GM18517 (cell line): ENCODE measurements around the gene KLK12.

Experiments used
- ATAC-seq: cut with Tn5 transposase; IDR thresholded peaks from one replicate; pipeline ENCODE4 v1.9.1; 2021; ENCODE audit warnings: mild to moderate bottlenecking, moderate library complexity; ENCODE audit not compliant: unreplicated experiment

The KLK12 gene, protein sequence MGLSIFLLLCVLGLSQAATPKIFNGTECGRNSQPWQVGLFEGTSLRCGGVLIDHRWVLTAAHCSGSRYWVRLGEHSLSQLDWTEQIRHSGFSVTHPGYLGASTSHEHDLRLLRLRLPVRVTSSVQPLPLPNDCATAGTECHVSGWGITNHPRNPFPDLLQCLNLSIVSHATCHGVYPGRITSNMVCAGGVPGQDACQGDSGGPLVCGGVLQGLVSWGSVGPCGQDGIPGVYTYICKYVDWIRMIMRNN

DNA sequence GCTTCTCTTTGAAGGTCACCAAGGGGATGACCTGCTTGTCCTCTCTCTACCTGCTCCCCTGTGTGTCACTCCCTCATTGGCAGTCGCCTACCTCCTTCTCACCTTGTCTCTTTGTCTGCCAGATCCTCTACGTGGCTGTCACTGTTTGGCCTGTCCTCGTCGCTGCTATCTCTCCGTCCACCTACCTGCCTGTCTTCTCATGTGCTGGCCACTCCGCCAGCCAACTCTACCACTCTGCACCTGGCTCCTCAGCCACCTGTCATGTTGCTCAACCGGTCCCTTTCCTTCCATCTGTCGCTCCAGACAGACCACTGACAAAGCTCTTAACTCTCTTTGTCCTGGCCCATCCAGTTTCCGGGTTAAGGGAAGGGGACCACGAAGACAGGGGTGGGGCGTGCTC, at the start of gene KLK12:
Gene KLK12 (minus strand): TSS at position 299 of the 400 bp plus-strand sequence. CDS start 381 bp downstream, outside the sequence.
- no peak for ATAC-seq

DNA sequence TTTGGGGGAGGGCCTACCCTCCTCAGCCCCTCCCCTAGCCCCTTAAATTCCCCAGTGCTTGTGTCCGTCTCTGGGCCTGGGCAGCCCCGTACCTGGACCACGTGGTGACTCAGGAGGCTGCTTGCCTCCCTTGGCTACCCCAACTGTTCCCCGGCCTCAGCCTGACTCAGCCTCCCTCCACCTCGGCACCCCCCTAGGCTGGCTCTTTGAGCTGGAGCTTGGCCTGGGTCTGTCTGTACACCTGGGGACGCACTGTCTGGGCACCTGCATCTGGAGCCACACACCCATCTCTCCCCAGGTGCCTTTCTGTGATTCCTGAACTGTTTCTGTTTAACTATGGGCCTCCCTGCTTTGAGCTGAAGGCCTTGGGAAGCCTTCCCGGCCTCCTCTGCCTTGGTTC, 49.7 kb upstream of the KLK12 start:
- no peak for ATAC-seq

DNA sequence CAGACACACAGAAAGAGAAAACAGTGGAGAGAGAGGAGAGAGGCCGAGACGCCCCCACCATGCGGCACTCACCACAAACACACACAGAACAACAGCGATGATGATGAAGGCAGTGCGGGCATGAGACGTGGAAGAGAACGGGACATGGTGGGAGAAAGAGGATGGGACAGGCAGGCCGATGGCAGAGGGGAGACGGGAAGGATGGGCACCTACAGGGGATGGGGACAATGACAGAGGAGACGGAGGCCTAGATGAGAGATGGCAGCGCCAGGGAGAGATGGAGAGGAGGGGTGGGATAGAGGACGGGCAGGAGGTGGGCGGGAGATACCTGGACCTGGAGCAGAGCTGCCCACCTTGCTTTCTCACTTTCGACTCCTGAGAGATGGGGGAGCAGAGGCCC, 49.0 kb upstream of the KLK12 start:
- no peak for ATAC-seq

DNA sequence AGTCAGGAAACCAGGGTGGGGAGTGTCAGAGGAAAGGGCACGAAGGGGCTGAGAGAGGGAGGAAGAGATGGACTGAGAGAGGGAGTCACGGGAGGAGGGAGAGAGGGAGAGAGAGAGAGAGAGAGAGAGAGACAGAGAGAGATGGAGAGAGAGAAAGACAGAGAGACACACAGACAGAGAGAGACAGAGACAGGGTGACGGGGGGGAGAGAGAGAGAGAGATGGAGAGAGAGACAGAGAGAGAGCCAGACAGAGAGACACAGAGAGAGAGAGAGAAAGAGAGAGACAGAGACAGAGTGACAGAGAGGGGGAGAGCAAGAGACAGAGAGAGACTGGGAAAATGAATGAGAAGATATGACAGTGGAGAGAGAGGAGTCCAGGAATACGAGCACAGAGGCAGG, 48.4 kb upstream of the KLK12 start:
- no peak for ATAC-seq

DNA sequence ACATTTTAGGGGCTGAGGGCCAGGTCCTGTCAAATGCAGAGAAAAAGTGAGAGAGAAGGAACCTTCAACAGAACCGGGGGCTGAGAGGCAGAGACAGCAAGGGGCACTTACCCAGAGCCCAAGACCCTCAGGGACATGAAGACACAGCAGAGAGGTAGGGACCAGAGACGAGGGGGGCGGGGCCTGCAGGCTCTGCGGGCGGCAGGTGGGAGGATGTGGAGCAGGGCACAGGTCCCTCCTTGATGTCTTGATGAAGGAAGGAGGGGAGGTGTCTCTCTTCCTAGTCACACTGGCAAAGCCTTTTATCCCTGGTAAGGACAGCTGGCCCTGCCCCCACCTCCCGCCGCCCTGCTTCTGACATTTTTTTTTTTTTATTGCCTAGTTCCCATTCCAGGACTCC, 47.8 kb upstream of the KLK12 start, which contains the start of gene KLK14:
Gene KLK14 (minus strand): TSS at position 277 of the 400 bp plus-strand sequence. CDS start 273 bp downstream, at position 4.
- no peak for ATAC-seq

DNA sequence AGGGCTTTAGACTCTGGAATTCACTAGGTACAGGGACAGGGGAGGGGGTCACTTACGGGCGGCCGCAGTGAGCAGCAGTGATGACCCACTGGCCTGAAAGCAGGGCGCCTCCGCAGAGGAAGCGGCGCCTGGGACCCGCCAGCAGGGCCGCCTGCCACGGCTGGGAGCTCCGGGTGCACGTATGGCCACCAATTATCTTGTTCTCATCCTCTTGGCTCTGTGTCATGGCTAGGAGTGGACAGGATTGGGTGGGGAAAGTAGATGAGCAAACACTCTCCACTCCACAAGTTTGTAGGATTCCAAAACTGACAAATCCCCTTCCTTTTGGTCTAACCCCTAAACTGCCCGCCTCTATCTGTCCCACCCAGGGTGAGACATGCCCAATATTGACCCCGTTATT, 46.7 kb upstream of the KLK12 start:
- no peak for ATAC-seq

DNA sequence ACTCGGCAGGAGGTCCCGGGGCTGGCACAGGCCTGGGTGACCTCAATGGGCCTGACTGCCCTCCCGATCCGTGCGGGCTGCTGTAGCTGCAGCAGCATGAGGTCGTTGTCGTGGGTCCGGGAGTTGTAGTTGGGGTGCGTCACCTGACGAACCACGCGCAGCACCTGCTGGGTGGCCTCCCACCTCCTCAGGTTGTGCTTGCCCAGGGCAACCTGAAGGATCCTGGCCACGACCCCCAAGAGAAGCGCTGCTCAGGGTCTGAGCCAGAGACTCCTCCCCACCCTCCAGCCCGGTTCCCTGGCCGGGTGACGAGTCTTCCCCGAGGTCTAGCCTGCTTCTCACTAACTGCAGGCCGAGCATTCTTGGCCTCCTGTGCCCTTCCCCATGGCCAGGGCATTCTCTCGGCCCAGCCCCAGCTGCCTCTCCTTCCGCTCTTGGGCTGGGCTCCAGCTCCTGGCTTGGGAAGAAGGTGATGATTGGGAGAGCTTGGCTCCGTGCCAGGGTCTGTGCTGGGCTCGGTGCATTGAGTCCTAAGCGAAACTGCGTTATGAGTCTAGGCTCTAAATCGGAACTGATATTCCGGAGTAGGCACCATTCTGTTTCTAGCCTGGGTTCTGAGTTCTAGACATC, 44.8 kb upstream of the KLK12 start:
- no peak for ATAC-seq

DNA sequence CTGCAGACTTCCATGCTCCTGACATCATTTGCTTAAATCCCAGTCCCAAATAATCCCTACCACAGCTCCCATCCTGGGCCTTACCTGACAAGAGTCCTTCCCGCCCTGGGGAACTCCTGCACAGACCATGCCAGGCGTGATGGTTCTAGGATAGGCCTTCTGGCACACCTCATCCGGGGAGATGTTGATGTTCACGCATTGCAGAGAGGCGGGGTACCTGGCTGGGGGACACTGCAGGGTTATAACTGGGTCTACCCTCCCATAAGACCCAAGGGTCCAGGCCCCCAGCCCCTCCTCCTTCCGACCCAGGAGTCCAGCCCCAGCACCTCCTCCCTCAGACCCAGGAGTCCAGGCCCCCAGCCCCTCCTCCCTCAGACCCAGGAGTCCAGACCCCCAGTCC, 43.9 kb upstream of the KLK12 start:
- no peak for ATAC-seq

DNA sequence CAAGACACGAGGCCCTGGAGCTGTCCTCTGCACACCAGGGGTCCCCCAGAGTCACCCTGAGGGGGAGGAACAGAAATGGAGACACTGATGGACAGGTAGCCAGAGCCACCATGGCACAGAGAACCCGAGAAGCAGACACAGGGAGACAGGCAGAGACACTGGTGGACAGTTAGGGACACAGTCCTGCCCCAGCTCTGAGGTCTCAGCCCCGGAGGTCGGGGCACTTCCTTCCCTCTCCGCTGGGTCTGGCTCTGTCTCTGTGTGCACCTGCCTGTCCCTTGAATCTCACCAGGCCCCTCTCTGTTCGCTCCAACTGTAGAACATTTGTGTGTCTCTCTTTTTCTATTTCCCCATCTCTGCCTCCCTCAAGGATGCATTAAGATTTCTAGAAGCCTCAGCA, 43.3 kb upstream of the KLK12 start:
- ATAC-seq: no peak

DNA sequence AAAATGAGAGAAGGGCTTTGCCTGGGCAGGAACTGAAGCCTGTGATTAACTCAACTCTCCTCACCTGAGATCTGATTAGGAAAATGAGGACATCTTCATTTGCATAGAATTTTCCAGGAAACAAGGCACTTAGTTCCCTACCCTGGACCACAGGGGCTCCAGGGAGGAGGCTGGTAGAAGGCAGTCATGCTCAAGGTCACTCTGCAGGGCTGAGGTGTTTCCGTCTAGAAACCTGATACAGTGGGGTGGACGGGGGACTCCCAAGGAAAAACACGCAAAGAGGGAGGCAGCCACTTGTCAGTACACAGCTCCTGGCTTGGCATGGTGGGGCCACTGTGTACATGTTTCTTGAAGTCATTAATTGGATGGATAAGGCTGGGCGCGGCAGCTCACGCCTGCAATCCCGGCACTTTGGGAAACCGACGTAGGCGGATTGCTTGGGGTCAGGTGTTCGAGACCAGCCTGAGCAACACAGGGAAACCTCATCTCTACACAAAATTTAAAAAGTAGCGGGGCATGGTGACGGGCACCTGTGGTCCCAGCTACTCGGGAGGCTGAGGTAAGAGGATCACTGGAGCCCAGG, 41.9 kb upstream of the KLK12 start:
- no peak for ATAC-seq

DNA sequence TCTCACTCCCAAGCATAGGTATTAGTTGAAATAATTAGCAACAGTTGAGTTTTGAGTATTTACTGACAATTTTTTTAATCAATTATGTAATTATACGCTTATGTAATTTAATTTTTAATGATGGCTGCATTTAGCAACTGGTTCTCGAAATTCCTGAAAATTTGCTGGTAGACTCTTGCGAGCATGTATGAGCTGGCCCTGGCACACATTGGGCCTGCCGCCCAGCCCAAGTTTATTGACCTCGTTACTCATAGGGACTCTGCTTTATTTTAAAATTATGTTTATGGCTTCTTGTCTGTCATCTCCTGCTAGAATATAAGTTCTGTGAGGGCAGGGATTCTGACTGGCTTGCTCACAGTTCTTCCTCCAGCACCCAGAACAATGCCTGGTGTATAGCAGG, 41.2 kb upstream of the KLK12 start:
- no peak for ATAC-seq

DNA sequence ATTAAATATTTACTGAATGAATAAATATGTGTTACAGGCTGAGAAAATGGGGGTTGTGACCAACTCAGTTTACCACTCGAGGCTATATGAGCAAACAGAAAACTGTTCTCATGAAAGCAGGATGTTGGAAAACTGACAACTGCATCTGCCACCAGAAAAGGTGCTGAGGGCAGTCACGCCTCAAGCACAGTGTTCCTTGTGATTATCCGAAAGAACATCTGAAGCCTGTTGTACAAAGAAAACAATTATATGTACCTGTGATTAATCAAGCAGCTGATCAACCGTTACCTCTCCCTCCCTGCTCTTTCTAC, 36.2 kb upstream of the KLK12 start:
- no peak for ATAC-seq

DNA sequence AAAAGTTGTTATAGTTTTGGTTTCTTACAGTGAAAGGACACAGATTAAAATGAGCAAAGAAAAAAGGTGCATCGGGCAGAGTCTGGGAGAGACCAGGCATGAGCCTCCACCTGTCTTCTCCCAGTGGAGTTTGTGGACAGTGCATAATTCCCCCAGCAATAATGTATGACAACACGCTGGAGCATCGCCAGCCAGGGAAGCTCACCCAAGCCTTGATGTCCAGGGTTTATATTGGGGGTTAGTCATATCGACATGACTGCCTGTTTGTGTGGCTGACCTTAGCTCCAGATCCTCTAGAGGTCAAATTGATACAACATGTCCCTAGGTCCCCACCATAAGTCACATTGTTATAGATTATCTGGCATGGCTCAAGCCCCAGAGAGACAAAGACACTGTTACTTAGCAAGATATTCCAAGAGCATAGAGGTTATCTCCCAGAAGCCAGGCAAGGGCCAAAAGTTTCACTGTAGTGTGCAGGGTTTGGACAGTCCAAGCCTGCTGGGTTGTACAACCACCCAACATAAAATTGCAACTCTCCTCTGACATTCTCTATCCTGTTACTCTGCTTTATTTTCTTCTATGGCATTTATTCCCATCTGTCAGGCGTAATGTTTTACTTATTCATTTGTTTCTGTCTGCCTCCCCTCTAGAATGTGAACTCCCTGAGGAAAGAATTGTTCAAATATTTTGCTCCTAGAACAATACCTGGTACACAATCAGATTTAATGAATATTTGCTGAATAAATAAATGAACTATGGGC, 35.7 kb upstream of the KLK12 start:
- ATAC-seq: no peak

DNA sequence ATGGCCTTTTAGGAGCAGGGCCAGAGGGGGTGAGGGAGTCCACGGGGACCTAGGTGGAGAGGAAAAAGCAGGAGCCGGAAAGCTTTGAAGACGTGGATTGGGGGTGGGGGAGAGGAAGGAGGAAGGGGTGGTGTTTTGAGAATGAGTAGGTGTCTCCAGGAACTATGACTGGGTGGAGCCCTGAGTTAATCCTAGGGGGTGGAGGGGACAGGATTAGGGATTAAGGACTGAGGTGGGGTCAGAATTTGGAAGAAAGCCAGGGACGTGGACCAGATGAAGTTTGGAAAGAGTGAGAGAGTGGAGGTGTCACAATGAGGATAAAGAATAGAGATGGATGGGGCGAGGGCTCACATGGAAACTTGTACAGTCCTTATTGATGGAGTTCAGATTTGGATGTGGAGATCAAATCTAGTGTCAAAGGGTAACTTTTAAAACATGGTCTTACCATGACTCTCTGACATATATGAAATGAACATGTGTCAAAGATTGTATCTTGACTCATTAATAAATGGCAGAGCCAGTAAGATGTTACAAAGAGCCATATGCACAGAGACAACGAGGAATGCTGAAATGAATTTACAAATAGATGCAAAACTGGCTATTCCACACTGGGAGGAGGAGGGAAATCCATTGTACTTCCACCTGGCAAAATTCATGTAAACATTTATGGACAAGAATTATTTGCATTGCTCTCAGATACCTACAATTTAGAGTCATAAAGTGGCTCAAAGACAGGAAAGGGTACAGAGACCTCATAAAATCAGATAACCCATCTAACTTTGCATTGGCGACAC, 31.8 kb upstream of the KLK12 start:
- ATAC-seq: no peak

DNA sequence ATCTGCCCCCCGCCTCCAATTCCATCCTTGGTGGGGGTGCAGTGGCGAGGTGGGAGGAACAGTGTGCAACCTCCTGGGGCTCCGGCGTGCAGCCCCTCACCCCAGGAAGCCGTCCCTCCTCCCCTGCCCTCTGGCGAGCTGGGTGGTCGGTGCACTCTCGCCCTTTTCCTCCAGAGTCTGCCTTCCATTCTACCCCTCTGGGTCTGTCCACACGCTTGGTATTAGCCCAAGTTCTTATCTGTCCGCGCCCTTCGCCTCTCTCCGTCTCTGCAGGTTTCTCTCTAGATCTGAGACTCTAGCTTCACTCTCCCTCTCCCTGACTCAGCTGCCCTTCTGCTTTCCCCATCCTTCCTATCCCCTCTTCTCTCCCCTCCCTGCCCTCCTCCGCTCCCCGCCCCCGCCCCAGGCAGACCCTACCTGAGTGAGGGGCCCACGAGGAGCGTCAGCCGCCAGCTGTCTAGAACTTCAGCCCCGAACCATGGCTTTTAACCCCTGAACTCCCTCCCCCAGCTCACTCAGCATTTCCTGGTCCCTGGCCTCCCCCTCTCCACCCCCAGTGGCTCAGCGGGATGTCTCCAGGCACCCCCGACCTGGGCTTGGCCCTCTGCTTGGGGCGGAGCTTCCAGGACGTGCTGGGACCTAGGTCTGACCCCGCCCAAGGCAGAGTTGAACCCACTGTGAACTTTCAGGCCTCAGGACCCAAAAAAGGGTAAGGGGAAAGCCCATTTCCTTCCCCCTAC, 30.6 kb upstream of the KLK12 start:
- no peak for ATAC-seq

DNA sequence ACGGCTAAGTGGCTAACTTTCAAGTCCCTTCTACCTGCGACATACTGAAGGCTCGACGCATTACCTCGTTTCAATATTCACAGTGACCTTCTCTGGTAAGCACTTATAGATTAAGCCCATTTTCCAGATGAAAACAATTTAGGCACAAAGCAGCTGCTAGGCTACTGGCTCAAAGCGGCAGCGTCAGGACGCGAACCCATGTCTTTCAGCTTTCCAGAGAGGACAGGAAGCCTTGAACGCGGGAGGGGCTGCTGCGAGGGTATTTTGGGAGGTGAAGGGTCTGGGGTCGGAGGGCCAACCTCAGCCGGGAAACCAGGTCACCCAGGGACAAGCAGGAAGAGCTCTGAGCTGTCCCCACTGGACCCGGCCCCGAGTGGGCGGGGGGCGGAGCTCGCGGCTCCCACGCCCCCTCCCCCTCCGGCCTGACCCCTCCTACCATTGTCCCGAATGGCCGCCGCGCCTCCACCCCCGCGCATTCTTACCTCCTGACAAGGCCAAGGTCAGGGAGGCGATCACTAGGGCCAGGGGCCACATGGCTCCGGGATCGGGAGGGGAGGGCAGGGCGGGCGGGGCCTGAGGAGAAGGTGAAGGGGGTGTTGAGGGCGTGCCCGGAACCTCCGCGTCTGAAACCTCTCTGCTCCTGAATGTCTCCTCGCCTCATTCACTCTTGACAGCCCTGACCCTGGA, 29.9 kb upstream of the KLK12 start, which contains the start of gene KLK13:
Gene KLK13 (minus strand): TSS at position 559 of the 687 bp plus-strand sequence. CDS start 25 bp downstream, at position 534.
- no peak for ATAC-seq

DNA sequence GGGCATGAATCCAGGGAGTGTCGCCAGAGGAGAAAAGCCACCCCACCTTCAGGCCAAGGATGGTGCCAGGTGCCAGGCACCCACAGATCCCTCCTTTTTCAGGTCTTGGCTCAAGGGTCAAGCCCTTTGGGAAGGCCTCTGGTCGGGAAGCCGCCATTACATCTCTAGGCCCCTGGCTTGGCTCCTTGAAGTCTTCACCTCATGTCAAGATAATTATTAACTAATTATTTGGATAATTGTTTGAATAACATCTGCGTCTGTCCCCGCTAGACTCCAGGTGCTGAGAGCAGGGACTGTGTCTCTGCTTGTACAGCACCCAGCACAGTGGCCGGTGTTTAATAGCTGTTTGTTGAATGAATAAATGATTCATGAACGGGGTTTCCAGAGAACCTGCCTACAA, 28.9 kb upstream of the KLK12 start:
- no peak for ATAC-seq

DNA sequence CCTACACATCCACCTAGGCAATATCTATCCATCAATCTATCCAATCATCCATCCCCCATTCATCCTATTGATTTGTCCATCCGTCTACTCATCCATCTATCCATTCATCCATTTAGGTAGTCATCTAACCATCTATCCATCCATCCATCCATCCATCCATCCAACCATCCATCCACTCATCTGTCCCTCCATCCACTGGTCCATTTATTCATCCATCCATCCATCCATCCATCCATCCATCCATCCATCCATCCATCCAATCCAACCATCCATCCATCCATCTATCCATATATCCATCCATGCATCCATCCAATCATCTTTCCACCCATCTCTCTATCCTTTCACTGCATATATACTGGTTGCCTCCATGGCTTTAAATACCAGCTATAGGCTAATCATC, 26.2 kb upstream of the KLK12 start:
- no peak for ATAC-seq

DNA sequence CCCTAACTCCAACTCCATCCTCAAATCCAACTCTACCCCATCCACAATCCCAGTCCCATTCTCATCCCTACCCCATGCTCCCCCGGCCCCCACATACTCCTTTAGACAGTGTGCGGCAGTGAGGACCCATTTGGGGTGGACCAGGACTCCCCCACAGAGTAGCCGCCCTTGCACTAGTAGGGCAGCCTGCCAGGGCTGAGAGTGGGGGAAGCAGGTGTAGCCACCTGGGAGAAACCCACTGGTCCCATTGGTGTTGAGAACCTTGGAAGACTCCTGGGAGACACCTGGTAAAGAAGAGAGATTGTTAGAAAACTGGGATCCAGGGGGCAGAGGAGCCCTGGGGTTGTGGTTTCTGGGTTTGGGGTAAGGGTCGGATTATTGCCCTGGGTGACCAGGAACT, 25.5 kb upstream of the KLK12 start:
- no peak for ATAC-seq

DNA sequence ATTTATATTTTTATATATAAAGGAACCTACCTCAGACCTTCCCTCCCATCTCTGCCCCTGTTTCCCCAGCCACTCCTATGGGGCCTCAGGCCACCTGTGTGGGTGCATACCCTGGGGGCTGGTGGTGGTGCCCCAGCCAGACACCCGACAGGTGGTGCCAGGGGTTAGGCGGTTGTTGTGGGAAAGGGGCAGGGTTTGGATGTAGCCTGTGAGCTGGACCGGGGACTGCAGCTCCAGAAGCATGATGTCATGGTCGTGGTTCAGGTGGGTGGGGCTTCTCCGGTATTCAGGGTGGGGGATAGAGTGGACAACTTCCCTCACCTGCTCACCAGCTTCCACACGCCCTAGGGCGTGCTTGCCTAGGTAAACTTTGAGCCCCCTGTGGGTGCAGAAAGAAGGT, 24.9 kb upstream of the KLK12 start:
- ATAC-seq: no peak
